HUES48 (cell line): Measurements from ENCODE around the gene ZNF226.
A peak's percentile ranks its signal among the peaks of the same experiment; 100 is the strongest.
"Not testable (repeated sequence)": the region's sequence is repeated elsewhere in the genome, so short reads cannot be mapped to it uniquely, and the experiment has no call there.

Experiments used
- H3K27ac ChIP-seq: one replicate; pipeline ENCODE4 v1.7.0; 2013; ENCODE audit warnings: low read depth, low read length, inconsistent platforms
- H3K27me3 ChIP-seq: 2 replicates; pipeline ENCODE4 v1.6.1; 2013; ENCODE audit warnings: mild to moderate bottlenecking, low read length; ENCODE audit not compliant: control insufficient read depth, insufficient read depth
- H3K36me3 ChIP-seq: 2 replicates; pipeline ENCODE4 v1.6.1; 2013; ENCODE audit warnings: low read length; ENCODE audit not compliant: control insufficient read depth, insufficient read depth
- H3K4me1 ChIP-seq: 2 replicates; pipeline ENCODE4 v1.6.1; 2013; ENCODE audit warnings: mild to moderate bottlenecking, low read length; ENCODE audit not compliant: control insufficient read depth, insufficient read depth
- H3K4me3 ChIP-seq: 2 replicates; pipeline ENCODE4 v1.5.1; 2013; ENCODE audit warnings: mild to moderate bottlenecking, low read depth, low read length
- H3K9ac ChIP-seq: 2 replicates; pipeline ENCODE4 v1.6.1; 2013; ENCODE audit warnings: mild to moderate bottlenecking, low read depth, low read length, moderate library complexity
- H3K9me3 ChIP-seq: 2 replicates; pipeline ENCODE4 v1.6.1; 2013; ENCODE audit warnings: low read length; ENCODE audit not compliant: control insufficient read depth, insufficient read depth

ZNF226 gene

DNA sequence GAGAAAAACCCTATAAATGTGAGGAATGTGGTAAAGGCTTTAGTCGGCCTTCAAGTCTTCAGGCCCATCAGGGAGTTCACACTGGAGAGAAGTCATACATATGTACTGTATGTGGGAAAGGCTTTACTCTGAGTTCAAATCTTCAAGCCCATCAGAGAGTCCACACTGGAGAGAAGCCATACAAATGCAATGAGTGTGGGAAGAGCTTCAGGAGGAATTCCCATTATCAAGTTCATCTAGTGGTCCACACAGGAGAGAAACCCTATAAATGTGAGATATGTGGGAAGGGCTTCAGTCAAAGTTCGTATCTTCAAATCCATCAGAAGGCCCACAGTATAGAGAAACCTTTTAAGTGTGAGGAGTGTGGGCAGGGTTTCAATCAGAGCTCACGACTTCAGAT is 11.7 kb downstream of the ZNF226 start:
- H3K27me3 ChIP-seq, result no peaks in the 10 kb centered on the region
- no peak overlapping the region for H3K4me3 ChIP-seq
- no peak overlapping the region for H3K9ac ChIP-seq
- peaks cover 48% of the 10 kb centered on the region for H3K9me3 ChIP-seq
- no peak overlapping the region for H3K27ac ChIP-seq
- H3K36me3 ChIP-seq, result peaks cover 63% of the 10 kb centered on the region
- no peaks in the 10 kb centered on the region for H3K4me1 ChIP-seq

DNA sequence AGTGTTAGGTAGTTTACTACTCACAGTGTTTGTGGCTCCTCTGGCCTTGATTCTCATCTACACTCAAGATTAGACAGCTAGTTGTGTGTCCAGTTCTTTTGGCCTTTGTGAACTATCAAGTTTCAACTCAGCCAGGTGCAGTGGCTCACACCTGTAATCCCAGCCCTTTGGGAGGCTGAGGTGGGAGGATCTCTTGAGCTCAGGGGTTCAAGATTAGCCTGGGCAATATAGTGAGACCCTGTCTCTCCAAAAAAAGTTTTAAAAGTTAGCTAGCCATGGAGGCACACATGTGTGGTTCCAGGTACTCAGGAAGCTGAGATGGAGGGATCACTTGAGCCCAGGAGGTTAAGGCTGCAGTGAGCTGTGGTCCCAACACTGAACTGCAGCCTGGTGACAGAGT is 16.1 kb downstream of the ZNF226 start:
- Histone ChIP-seq H3K4me1 (no peaks in the 10 kb centered on the region), H3K27me3 (no peaks in the 10 kb centered on the region), H3K9ac (no peak overlapping the region), H3K36me3 (peaks cover 19% of the 10 kb centered on the region), H3K9me3 (peaks cover 25% of the 10 kb centered on the region), H3K4me3 (no peak overlapping the region), H3K27ac (no peak overlapping the region)

DNA sequence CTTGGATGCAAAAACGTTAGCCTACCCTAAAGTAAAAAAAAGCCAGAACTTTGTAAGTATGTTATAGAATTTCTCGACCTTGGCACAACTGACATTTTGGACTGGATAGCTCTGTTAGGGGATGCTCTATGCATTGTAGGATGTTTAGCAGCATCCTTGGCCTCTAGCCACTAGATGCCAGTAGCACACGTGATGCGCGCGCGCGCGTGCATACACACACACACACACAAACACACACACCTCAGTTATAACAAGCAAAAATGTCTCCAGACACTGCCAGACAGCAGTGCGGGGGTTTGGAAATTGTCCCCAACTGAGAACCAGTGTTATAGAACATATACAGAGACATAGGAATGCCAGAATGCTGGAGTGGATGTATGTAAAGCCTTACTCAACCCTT is 17.2 kb downstream of the ZNF226 start:
- peaks cover 13% of the 10 kb centered on the region for H3K9me3 ChIP-seq

DNA sequence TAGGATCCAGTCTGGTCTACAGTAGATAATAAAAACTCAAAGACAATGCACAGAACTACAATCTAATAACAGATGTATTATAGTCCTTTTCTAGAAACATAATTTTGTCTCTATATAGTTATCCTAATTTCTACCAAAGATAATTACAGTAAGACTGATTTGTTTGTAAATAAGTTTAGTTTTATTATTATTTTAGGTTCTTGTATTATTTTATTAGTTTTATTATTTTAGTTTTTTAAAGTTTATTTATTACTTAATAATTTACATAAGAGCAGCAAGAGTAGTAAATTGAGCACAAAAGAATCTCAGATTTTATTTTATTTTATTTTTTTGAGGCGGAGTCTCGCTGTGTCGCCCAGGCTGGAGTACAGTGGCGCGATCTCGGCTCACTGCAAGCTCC is 25.1 kb downstream of the ZNF226 start:
- Histone ChIP-seq H3K9me3 (peaks cover 15% of the 10 kb centered on the region), H3K27ac (no peak overlapping the region), H3K36me3 (no peaks in the 10 kb centered on the region), H3K4me3 (no peak overlapping the region), H3K27me3 (no peaks in the 10 kb centered on the region), H3K9ac (no peak overlapping the region), H3K4me1 (no peaks in the 10 kb centered on the region)

More for the DNA sequence above, 17.2 kb downstream of the ZNF226 start:
- no peaks in the 10 kb centered on the region for H3K27me3 ChIP-seq
- peaks cover 7% of the 10 kb centered on the region for H3K36me3 ChIP-seq
- no peak overlapping the region for H3K4me3 ChIP-seq
- H3K9ac ChIP-seq, result no peak overlapping the region
- no peak overlapping the region for H3K27ac ChIP-seq
- no peaks in the 10 kb centered on the region for H3K4me1 ChIP-seq

DNA sequence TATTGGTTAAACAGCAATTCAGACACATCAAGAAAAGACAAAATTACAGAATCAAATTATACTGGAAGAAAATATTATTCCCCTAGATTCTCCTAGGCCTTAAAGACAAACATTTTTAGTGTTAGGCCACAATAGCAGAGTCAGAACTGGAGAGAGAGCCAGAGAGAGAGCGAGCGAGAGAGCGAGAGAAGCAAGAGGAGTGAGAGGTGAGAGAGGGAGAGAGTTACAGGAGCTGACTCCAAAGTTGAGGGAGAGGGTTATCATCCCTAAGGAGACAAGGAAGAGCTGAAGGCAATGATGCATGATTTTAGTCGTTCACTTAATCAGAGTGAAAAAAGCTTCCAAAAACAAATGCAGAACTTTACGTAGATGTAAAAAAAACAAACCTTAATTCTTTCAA is 27.2 kb downstream of the ZNF226 start:
- no peaks in the 10 kb centered on the region for H3K27me3 ChIP-seq
- H3K9me3 ChIP-seq, result peaks cover 23% of the 10 kb centered on the region
- H3K4me3 ChIP-seq, result no peak overlapping the region
- H3K9ac ChIP-seq, result no peak overlapping the region
- H3K4me1 ChIP-seq, result no peaks in the 10 kb centered on the region
- no peaks in the 10 kb centered on the region for H3K36me3 ChIP-seq
- H3K27ac ChIP-seq, result no peak overlapping the region

DNA sequence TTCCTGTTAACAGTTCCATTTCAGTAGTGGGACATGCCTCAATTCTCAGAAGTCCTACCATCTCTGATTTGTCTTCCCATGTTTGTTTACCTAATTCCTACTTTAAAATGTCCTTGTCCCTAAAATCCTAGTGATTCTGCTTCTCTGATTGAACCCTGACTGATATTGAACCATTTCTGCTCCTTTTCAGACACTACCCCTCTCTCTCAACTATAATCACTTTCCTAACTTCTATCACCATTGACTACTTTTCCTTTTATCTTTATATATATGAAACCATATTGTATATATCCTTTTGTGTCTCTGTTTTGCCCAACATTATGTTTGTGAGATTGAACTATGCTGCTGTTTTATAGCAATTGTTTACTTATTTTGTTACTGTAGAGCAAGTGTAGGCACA is 31.9 kb downstream of the ZNF226 start:
- no peak overlapping the region for H3K4me3 ChIP-seq
- no peak overlapping the region for H3K9ac ChIP-seq
- no peak overlapping the region for H3K27ac ChIP-seq
- H3K36me3 ChIP-seq, result no peaks in the 10 kb centered on the region
- H3K4me1 ChIP-seq, result no peaks in the 10 kb centered on the region
- no peaks in the 10 kb centered on the region for H3K27me3 ChIP-seq
- H3K9me3 ChIP-seq, result peaks cover 22% of the 10 kb centered on the region

DNA sequence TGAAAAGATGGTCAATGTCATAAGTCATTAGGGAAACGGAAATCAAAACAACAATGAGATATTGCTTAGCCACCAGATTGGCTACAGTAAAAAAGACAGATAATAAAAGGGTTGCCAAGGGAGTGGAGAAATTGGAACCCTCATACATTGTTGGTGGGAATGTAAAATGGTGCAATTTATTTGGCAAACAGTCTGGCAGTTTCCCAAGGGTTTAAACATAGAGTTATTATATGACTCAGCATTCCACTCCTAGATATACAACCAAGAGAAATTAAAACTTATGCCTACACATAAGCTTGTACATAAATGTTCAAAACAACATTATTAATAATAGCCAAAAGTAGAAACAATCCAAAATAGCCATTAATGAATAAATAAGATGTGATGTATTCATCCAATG is 37.6 kb downstream of the ZNF226 start:
- Histone ChIP-seq H3K4me1 (no peaks in the 10 kb centered on the region), H3K4me3 (no peak overlapping the region), H3K36me3 (no peaks in the 10 kb centered on the region), H3K27ac (no peak overlapping the region), H3K27me3 (no peaks in the 10 kb centered on the region), H3K9ac (no peak overlapping the region), H3K9me3 (peaks cover 32% of the 10 kb centered on the region)

DNA sequence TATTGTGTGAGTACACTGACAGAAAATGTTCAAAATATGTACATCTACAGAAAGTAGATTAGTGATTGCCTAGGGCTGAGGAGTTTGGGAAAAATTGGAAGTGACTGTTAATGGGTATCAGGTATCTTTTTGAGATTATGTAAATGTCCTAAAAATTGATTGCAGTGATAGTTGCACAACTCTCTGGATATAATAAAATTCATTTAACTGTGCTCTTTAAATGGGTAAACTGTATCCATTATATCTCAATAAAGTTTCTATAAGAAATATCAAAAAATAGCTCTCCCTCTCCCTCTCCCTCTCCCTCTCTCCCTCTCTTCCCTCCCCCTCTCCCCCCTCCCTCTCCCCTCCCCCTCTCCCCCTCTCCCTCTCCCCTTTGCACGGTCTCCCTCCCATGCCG is 38.1 kb downstream of the ZNF226 start:
- Histone ChIP-seq H3K4me1 (no peaks in the 10 kb centered on the region), H3K9ac (no peak overlapping the region), H3K27me3 (no peaks in the 10 kb centered on the region)

DNA sequence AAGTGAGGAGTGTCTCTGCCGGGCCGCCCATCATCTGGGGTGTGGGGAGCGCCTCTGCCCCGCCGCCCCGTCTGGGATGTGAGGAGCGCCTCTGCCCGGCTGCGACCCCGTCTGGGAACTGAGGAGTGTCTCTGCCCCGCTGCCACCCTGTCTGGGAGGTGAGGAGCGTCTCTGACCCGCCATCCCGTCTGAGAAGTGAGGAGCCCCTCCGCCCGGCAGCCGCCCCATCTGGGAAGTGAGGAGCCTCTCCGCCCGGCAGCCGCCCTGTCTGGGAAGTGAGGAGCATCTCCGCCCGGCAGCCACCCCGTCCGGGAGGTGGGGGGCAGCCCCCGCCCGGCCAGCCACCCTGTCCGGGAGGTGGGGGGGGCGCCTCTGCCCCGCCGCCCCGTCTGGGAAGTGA is 39.0 kb downstream of the ZNF226 start:
- peaks cover 26% of the 10 kb centered on the region for H3K9me3 ChIP-seq
- not testable (repeated sequence) for H3K27me3 ChIP-seq, H3K36me3 ChIP-seq, H3K4me1 ChIP-seq, H3K9ac ChIP-seq, H3K4me3 ChIP-seq, H3K27ac ChIP-seq

More for the DNA sequence above, 38.1 kb downstream of the ZNF226 start:
- peaks cover 29% of the 10 kb centered on the region for H3K9me3 ChIP-seq
- H3K27ac ChIP-seq, result no peak overlapping the region
- no peaks in the 10 kb centered on the region for H3K36me3 ChIP-seq
- no peak overlapping the region for H3K4me3 ChIP-seq

DNA sequence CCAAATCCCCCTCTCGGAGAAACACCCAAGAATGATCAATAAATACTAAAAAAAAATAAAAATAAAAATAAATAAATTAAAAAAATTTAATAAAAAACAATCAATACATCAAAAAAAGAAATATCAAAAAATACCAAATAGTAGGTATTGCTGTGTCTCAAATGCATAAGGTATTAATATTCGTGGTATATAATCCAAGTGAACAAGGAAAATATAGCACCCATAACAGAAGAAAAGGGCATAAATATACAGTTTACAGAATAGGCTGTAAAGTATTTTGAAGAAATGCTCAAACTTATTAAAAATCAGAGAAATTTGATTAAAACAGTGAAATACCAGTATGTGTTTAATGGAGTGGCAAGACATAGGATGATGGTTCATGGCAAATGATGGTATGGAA is 39.9 kb downstream of the ZNF226 start:
- H3K36me3 ChIP-seq, result no peaks in the 10 kb centered on the region
- H3K9me3 ChIP-seq, result peaks cover 26% of the 10 kb centered on the region
- H3K27ac ChIP-seq, result no peak overlapping the region
- no peak overlapping the region for H3K4me3 ChIP-seq
- no peaks in the 10 kb centered on the region for H3K4me1 ChIP-seq
- H3K27me3 ChIP-seq, result no peaks in the 10 kb centered on the region
- no peak overlapping the region for H3K9ac ChIP-seq

DNA sequence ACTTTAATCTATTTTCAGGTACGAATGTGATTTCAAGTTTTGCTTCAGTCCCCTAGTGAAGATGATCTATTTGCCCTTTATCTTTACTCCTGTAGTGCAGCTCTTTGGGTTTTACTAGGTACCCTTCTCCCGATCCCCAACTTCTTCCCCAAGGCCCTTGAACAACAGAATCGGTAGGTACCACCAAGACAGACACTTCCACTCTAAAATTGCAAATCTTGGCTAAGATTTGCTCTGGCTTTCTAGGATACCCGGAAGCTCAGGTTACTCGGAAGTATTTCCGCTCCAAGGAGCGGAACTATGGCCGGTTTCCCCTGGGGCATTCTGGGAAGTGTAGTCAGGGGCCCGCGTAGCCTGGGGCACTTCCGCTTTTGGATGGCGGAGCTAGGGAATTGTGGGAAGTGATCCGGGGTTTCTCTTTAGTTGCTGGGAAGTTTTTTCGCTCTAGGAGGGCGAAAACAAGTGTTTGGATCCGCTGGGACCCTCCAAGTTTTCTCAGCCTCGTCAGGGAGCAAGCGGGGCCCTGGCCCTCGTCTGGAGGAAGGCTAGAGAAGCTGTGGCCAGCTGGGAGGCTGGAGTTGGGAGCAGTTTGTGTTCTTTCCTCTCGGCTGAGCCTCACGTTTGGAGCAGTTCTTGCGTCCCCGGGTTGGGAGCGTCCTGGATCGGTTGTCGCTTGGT is 42.4 kb downstream of the ZNF226 start:
- H3K9ac ChIP-seq, result peak overlapping the region; percentile 66
- no peaks in the 10 kb centered on the region for H3K36me3 ChIP-seq
- H3K27ac ChIP-seq, result peak overlapping the region; percentile 83
- H3K4me3 ChIP-seq, result peak overlapping the region; percentile 79
- no peaks in the 10 kb centered on the region for H3K27me3 ChIP-seq
- no peaks in the 10 kb centered on the region for H3K4me1 ChIP-seq
- peaks cover 16% of the 10 kb centered on the region for H3K9me3 ChIP-seq
